HepG2 (cell line): ENCODE results near the gene ZCCHC10. TPM values are rescaled to one million over a fixed set of nuclear protein-coding genes. Genes with fewer than 3 reads are reported as not detected.

Experiments used
- DBP ChIP-seq: sonication (generic); formaldehyde crosslinking; IDR thresholded peaks from 2 replicates; pipeline ENCODE4 v1.4.0; 2020; ENCODE audit warnings: missing genetic modification reagents; ENCODE audit errors: not compliant biosample characterization
- FOXO1 ChIP-seq: sonication (generic); formaldehyde crosslinking; IDR thresholded peaks from 2 replicates; pipeline ENCODE4 v1.4.0; 2020; ENCODE audit warnings: missing genetic modification reagents
- HOXA9 ChIP-seq: sonication (generic); formaldehyde crosslinking; IDR thresholded peaks from 2 replicates; pipeline ENCODE4 v1.8.1; 2022; ENCODE audit warnings: missing genetic modification reagents, mild to moderate bottlenecking, moderate library complexity, borderline replicate concordance
- LRRFIP1 ChIP-seq: sonication (generic); formaldehyde crosslinking; conservative IDR thresholded peaks from 2 replicates; pipeline ENCODE4 v1.4.0; 2020; ENCODE audit warnings: missing genetic modification reagents
- MED1 ChIP-seq: sonication (generic); formaldehyde crosslinking; IDR thresholded peaks from 2 replicates; pipeline ENCODE4 v1.4.0; 2020; ENCODE audit warnings: missing genetic modification reagents
- SIN3A ChIP-seq: IDR thresholded peaks from 2 replicates; pipeline ENCODE4 v1.6.1; 2011; ENCODE audit warnings: low read depth, mild to moderate bottlenecking, control low read depth, low read length, borderline replicate concordance
- SP5 ChIP-seq: IDR thresholded peaks from 2 replicates; pipeline ENCODE4 v1.6.1; 2016; ENCODE audit warnings: low read depth, borderline replicate concordance
- SRF ChIP-seq: IDR thresholded peaks from 2 replicates; pipeline ENCODE4 v1.6.1; 2011; ENCODE audit warnings: mild to moderate bottlenecking, low read depth, low read length, moderate library complexity
- TBX2 ChIP-seq: sonication (generic); formaldehyde crosslinking; IDR thresholded peaks from 2 replicates; pipeline ENCODE4 v1.5.0; 2020; ENCODE audit warnings: missing genetic modification reagents, mild to moderate bottlenecking, borderline replicate concordance
- ZNF143 ChIP-seq: sonication (generic); formaldehyde crosslinking; IDR thresholded peaks from 2 replicates; pipeline ENCODE4 v1.4.0; 2020; ENCODE audit warnings: missing genetic modification reagents
- ZNF160 ChIP-seq: sonication (generic); formaldehyde crosslinking; IDR thresholded peaks from 2 replicates; pipeline ENCODE4 v1.8.0; 2022; ENCODE audit warnings: mild to moderate bottlenecking, inconsistent platforms, missing genetic modification reagents
- ZNF451 ChIP-seq: sonication (generic); formaldehyde crosslinking; IDR thresholded peaks from 2 replicates; pipeline ENCODE4 v1.5.0; 2020; ENCODE audit warnings: mild to moderate bottlenecking, missing genetic modification reagents
- ZNF512 ChIP-seq: sonication (generic); formaldehyde crosslinking; IDR thresholded peaks from 2 replicates; pipeline ENCODE4 v1.4.0; 2020; ENCODE audit warnings: mild to moderate bottlenecking, missing genetic modification reagents
- ZNF678 ChIP-seq: sonication (generic); formaldehyde crosslinking; IDR thresholded peaks from 2 replicates; pipeline ENCODE4 v1.4.0; 2020; ENCODE audit warnings: mild to moderate bottlenecking, missing genetic modification reagents
- ZNF710 ChIP-seq: sonication (generic); formaldehyde crosslinking; IDR thresholded peaks from 2 replicates; pipeline ENCODE4 v1.5.0; 2020; ENCODE audit warnings: mild to moderate bottlenecking, missing genetic modification reagents, borderline replicate concordance
- ZNF724P ChIP-seq: sonication (generic); formaldehyde crosslinking; IDR thresholded peaks from 2 replicates; pipeline ENCODE4 v1.8.0; 2022; ENCODE audit warnings: missing genetic modification reagents, borderline replicate concordance
- ZNF746 ChIP-seq: sonication (generic); formaldehyde crosslinking; IDR thresholded peaks from 2 replicates; pipeline ENCODE4 v1.8.0; 2022; ENCODE audit warnings: mild to moderate bottlenecking, missing genetic modification reagents
- ZNF781 ChIP-seq: sonication (generic); formaldehyde crosslinking; IDR thresholded peaks from 2 replicates; pipeline ENCODE4 v1.5.1; 2020; ENCODE audit warnings: borderline replicate concordance, mild to moderate bottlenecking, missing genetic modification reagents; ENCODE audit errors: not compliant biosample characterization
- polyA plus RNA-seq, 8 experiments: library from polyadenylated mRNA; depleted of rRNA in 3 of 8; stranded (reverse) in 7 of 8; unstranded in 1 of 8; fragments of >200 nt; fragmentation: Illumina TruSeq in 4 of 8; extraction: Trizol in 4 of 8; gene quantifications; 2 replicates each; pipeline versions ENCODE4 v1.2.1 to v1.2.3, GENCODE V29; 2011 to 2016; ENCODE audit warnings: low read depth in 4 of 8, missing spikeins in 1 of 8, mixed read lengths in 1 of 8; ENCODE audit not compliant: insufficient read depth in 1 of 8
- total RNA-seq, 5 experiments: library from RNA; depleted of rRNA; stranded (reverse); fragments of >200 nt; fragmentation: Illumina TruSeq; extraction: Trizol; gene quantifications; 2 replicates each; pipeline ENCODE4 v1.2.3, GENCODE V29; 2016; ENCODE audit warnings: low read depth in 1 of 5

Gene ZCCHC10
- total and polyA plus RNA-seq, 2 of the 13 experiments (the other 11 are each of a cell fraction or from before 2014, with no cell fraction given), result 40.7 to 48.2 TPM

DNA sequence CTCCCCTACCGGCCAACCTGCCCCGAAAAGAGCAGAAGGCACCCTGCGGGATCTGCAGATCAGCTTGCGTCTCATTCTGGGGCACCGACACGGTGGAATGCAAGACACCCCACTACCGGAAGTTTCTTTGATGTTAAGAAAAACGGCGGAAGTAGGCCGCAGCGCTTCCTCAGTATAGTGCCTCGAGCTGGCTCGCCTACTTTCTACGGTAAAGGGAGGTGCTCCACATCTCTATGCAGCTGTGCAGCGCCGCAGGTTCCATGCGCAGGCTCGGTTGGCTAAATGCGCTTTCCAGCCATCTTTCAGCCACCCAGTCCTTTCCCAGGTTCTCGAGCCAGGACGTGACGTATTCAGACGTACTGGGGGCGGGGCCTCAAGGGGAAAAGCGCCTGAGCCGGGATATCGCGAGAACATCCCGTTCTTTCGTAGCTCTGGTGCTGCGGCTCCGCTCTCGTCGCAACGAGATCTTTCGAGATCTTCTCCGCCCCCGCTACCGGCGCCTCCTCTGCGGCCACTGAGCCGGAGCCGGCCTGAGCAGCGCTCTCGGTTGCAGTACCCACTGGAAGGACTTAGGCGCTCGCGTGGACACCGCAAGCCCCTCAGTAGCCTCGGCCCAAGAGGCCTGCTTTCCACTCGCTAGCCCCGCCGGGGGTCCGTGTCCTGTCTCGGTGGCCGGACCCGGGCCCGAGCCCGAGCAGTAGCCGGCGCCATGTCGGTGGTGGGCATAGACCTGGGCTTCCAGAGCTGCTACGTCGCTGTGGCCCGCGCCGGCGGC is 25.4 kb upstream of the ZCCHC10 start, which contains the start of gene HSPA4 (continued):
- TF ChIP-seq SRF, result no peak
- peak; percentile 55; the same call in 1 of the 2 replicates for TF ChIP-seq SP5 (CRISPR knock-in tag)
- TF ChIP-seq ZNF724P (CRISPR knock-in tag), result 0 out of 2 replicates have a peak, but pooled peaks have one; percentile 80
- TF ChIP-seq ZNF143 (CRISPR knock-in tag), result peak; percentile 71
- peak; percentile 18 for TF ChIP-seq DBP (CRISPR knock-in tag)
- TF ChIP-seq TBX2 (CRISPR knock-in tag), result peak; percentile 83
- TF ChIP-seq ZNF710 (CRISPR knock-in tag), result peak; percentile 67; the same call in 1 of the 2 replicates
- TF ChIP-seq LRRFIP1, result no peak; the same call in 1 of the 2 replicates
- TF ChIP-seq ZNF746 (CRISPR knock-in tag), result peak; percentile 63; the same call in 1 of the 2 replicates
- TF ChIP-seq ZNF678, result peak; percentile 91; the same call in 1 of the 2 replicates
- no peak; the same call in 1 of the 2 replicates for TF ChIP-seq SIN3A
- peak; percentile 69 for TF ChIP-seq MED1 (CRISPR knock-in tag)
- TF ChIP-seq ZNF512 (CRISPR knock-in tag), result no peak
- peak; percentile 55; the same call in 1 of the 2 replicates for TF ChIP-seq FOXO1
- TF ChIP-seq ZNF781, result peak; percentile 92
- TF ChIP-seq ZNF160 (CRISPR knock-in tag), result no peak; the same call in none of the 2 replicates
- TF ChIP-seq HOXA9 (CRISPR knock-in tag), result no peak; the same call in 1 of the 2 replicates
- peak; percentile 61 for TF ChIP-seq ZNF451 (CRISPR knock-in tag)
